Astrocyte (in vitro differentiated cells and primary cell): ENCODE measurements around the gene CBFA2T2.

Experiments
- CTCF ChIP-seq: IDR thresholded peaks from 2 replicates; pipeline ENCODE4 v1.5.1; 2011; ENCODE audit warnings: low read depth, mild to moderate bottlenecking, inconsistent platforms, low read length, moderate library complexity; ENCODE audit not compliant: insufficient read depth
- EZH2 ChIP-seq: IDR thresholded peaks from 2 replicates; pipeline ENCODE4 v1.6.1; 2012; ENCODE audit warnings: mild to moderate bottlenecking, low read length, inconsistent platforms; ENCODE audit not compliant: insufficient read depth

GRCh38 chr20:33671573-33672288, 181.8 kb downstream of the CBFA2T2 start:
- TF ChIP-seq CTCF: no peak
- no peak for TF ChIP-seq EZH2
